Uterus (tissue), 2 donors: ENCODE data around the gene SRGAP2B.
"Not testable (repeated sequence)": the region's sequence is repeated elsewhere in the genome, so short reads cannot be mapped to it uniquely, and the experiment has no call there.

Source experiments
- CTCF ChIP-seq, 4 experiments: fragments of 200-600 bp in 2 of 4; fragments of 450-650 bp in 2 of 4; sonication (generic) in 2 of 4; IDR thresholded peaks; one replicate each; pipeline ENCODE4 v1.5.1; 2016 to 2019; ENCODE audit warnings: antibody characterized with exemption in 4 of 4, mild to moderate bottlenecking in 2 of 4, moderate library complexity in 1 of 4
- POLR2A ChIP-seq, 2 donors: fragments of 450-650 bp; IDR thresholded peaks; one replicate each; pipeline ENCODE4 v1.6.1; 2016; ENCODE audit warnings: antibody characterized with exemption in 2 of 2, mild to moderate bottlenecking in 1 of 2, moderate library complexity in 1 of 2

GRCh38 chr1:145015744-145016491 is 79.2 kb downstream of the SRGAP2B start:
- not testable (repeated sequence) for TF ChIP-seq CTCF, POLR2A (IDR thresholded peaks at IDR 0.05)
